ENCODE results near the gene AGBL3. TPM values are rescaled to one million over a fixed set of nuclear protein-coding genes. Genes with fewer than 3 reads are reported as not detected.

AGBL3 gene
- total and polyA plus RNA-seq, 9 of the 15 experiments (the other 6 are each of a cell fraction or from before 2014, with no cell fraction given) = 0.54 to 2.9 (median 1.7) TPM

DNA sequence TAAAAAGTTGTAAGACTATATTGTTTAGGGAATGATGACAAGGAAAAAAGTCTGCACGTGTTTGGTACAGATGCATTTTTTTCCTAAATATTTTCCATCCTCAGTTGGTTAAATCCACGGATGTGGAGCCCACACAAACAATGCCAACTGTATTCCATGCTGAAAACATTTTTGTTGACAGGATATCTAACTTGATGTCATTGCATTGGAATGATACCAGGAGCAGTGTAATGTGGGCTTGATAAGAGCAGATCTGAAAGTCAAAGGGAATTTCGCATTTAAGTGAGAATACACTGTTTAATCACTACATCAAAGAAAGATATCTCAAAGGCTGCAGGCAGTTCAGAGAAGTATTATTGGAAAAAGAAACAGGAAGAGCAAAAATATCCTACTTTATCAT is 112.1 kb downstream of the AGBL3 start:
- H3K9ac ChIP-seq (ENCODE audit: insufficient read depth in 1 of 2, low read depth in 2 of 2, low read length in 2 of 2) = no peak overlapping the region
- no peaks in the 10 kb centered on the region for H3K4me1 ChIP-seq (replicated peaks in 1 of 2; ENCODE audit: control insufficient read depth in 2 of 2, insufficient read depth in 2 of 2, low read length in 2 of 2)
- FAIRE-seq (no peak), DNase-seq (ENCODE audit: extremely low read depth in 1 of 4, low spot score in 3 of 4) (no peak), ATAC-seq (no peak)
- POLR2A ChIA-PET = no interaction called here
- no peaks in the 10 kb centered on the region for H4K20me1 ChIP-seq (replicated peaks; ENCODE audit: control insufficient read depth, insufficient read depth, low read length)
- BruUV-seq (replicated peaks) = no TSS peak
- in situ Hi-C loops (cut with MboI) (no loop called here), intact Hi-C loops (cut with micrococcal nuclease) (no loop called here)
- WGBS (ENCODE audit: insufficient coverage, low coverage, missing lambda C conversion rate) = 0% methylated on average over 3 of the region's 3 CpGs
- H3K9me3 ChIP-seq (replicated peaks; ENCODE audit: control insufficient read depth, insufficient read depth, low read depth, low read length) = no peaks in the 10 kb centered on the region
- H3K9me1 ChIP-seq (ENCODE audit: control insufficient read depth, insufficient read depth, low read length) = no peaks in the 10 kb centered on the region
- no peak overlapping the region for H2AFZ ChIP-seq (ENCODE audit: low read depth, low read length)
- H3K27ac ChIP-seq (ENCODE audit: extremely low read depth, low read depth, low read length) = no peak overlapping the region
- H3K4me2 ChIP-seq (ENCODE audit: insufficient read depth, low read length) = no peak overlapping the region
- CTCF ChIA-PET (ENCODE audit: low intra/inter-chr PET ratio) = no interaction called here
- H3K27me3 ChIP-seq (ENCODE audit: control insufficient read depth in 2 of 2, insufficient read depth in 2 of 2, low read length in 2 of 2) = no peaks in the 10 kb centered on the region
- no peaks in the 10 kb centered on the region for H3K36me3 ChIP-seq (ENCODE audit: control insufficient read depth, insufficient read depth, low read length)
- no peak overlapping the region for H3K4me3 ChIP-seq
- no peaks in the 10 kb centered on the region for H3K79me2 ChIP-seq (ENCODE audit: control insufficient read depth, insufficient read depth, low read length)
- TF ChIP-seq U2AF2 (optimal IDR thresholded peaks at IDR 0.05; ENCODE audit: low read depth, low read length) (no peak), ZNF253 (CRISPR knock-in tag; conservative IDR thresholded peaks at IDR 0.05) (no peak), TFE3 (CRISPR knock-in tag; IDR thresholded peaks at IDR 0.05) (no peak), TOE1 (IDR thresholded peaks at IDR 0.05; ENCODE audit: borderline replicate concordance) (no peak), TOE1 (CRISPR knock-in tag; IDR thresholded peaks at IDR 0.05; ENCODE audit: borderline replicate concordance, low read depth) (no peak), HOMEZ (CRISPR knock-in tag; IDR thresholded peaks at IDR 0.05) (no peak), NR3C1 (CRISPR knock-in tag; IDR thresholded peaks at IDR 0.05) (no peak), ZNF407 (IDR thresholded peaks at IDR 0.05; ENCODE audit: low read depth) (no peak)
- TF ChIP-seq, protein P1, sequence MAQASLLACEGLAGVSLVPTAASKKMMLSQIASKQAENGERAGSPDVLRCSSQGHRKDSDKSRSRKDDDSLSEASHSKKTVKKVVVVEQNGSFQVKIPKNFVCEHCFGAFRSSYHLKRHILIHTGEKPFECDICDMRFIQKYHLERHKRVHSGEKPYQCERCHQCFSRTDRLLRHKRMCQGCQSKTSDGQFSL (CRISPR knock-in tag; IDR thresholded peaks at IDR 0.05) = no peak
- TF ChIP-seq, protein P1 (tag; IDR thresholded peaks at IDR 0.05) = no peak
